ENCODE measurements around the gene CDYL.

DNA sequence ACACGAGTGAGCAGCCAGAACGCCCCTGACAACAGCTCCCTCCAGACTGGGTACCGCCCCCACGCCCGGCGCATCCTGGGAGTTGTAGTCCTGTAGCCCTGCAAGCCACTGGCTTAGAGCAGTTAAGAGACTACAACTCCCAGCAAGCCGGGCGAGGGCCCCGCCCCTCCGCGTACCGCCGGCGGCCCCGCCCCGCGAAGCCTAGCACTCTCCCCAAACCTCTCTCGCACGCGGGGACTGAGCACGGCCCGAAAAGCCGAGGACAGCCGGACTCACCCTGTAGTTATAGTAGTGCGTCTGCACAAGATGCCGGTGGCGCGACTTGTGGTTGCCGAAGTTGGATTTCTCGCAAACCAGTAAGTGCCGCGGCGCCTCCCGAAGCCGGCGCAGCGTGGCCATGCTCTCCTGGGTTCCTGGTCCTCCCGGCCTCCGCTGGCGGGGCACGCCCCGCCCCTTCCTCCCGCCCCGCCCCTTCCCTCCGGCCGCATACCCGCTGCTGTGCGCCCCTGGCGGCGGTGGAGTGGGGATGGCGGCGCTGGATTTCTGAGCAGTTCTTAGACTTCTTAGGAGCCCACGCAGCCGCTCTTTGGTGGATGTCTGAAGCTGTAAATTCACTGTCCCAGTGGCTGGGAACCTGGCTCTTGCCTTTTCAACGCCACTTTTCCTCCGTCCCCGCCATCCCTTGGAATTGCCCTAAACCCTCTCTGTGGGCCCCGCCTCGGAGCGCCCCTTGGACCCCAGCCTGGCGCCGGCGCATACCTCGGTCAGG is 227.6 kb downstream of the CDYL start, which contains the start of gene RPP40:
- TF ChIP-seq, protein P1, sequence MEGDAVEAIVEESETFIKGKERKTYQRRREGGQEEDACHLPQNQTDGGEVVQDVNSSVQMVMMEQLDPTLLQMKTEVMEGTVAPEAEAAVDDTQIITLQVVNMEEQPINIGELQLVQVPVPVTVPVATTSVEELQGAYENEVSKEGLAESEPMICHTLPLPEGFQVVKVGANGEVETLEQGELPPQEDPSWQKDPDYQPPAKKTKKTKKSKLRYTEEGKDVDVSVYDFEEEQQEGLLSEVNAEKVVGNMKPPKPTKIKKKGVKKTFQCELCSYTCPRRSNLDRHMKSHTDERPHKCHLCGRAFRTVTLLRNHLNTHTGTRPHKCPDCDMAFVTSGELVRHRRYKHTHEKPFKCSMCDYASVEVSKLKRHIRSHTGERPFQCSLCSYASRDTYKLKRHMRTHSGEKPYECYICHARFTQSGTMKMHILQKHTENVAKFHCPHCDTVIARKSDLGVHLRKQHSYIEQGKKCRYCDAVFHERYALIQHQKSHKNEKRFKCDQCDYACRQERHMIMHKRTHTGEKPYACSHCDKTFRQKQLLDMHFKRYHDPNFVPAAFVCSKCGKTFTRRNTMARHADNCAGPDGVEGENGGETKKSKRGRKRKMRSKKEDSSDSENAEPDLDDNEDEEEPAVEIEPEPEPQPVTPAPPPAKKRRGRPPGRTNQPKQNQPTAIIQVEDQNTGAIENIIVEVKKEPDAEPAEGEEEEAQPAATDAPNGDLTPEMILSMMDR (IDR thresholded peaks at IDR 0.05): peak in 1 of 3 donors; percentile 81
- TF ChIP-seq POLR2A (IDR thresholded peaks at IDR 0.05): no peak

All from lower leg skin (tissue), 3 donors.